Calu3 (cell line): ENCODE results near the gene B3GLCT. TPM values are rescaled to one million over a fixed set of nuclear protein-coding genes. Genes with fewer than 3 reads are reported as not detected.
A peak's percentile ranks its signal among the peaks of the same experiment; 100 is the strongest.

Experiments
- BruUV-seq: library from RNA; stranded (reverse); fragments of 400-500 nt; replicated peaks from 2 replicates; lab custom pipeline; 2021; lab: Mats Ljungman, UMichigan
- CTCF ChIA-PET: fragments of 300-600 bp; sonication (Branson Sonifier 250); formaldehyde crosslinking; loops from one replicate; lab custom pipeline; 2022; ENCODE audit warnings: antibody characterized with exemption; lab: Charles Lee
- DNase-seq: peaks from one replicate; pipeline ENCODE4 v3.0.0; 2022
- H3K27ac Mint-ChIP-seq: one replicate; pipeline ENCODE4 v1.8.0; 2022; ENCODE audit warnings: mixed read lengths; ENCODE audit not compliant: unreplicated experiment
- H3K27me3 Mint-ChIP-seq: one replicate; pipeline ENCODE4 v1.8.0; 2022; ENCODE audit warnings: mixed read lengths; ENCODE audit not compliant: unreplicated experiment
- H3K36me3 Mint-ChIP-seq: one replicate; pipeline ENCODE4 v1.8.0; 2022; ENCODE audit warnings: mild to moderate bottlenecking, moderate library complexity, mixed read lengths; ENCODE audit not compliant: insufficient read depth, unreplicated experiment
- H3K4me1 Mint-ChIP-seq: one replicate; pipeline ENCODE4 v1.8.0; 2022; ENCODE audit warnings: mild to moderate bottlenecking, low read depth, mixed read lengths; ENCODE audit not compliant: unreplicated experiment
- H3K4me3 Mint-ChIP-seq: one replicate; pipeline ENCODE4 v1.8.0; 2022; ENCODE audit warnings: mild to moderate bottlenecking, low read depth, moderate library complexity, mixed read lengths; ENCODE audit not compliant: unreplicated experiment
- H3K9me3 Mint-ChIP-seq: one replicate; pipeline ENCODE4 v1.8.0; 2022; ENCODE audit warnings: low read depth, mixed read lengths; ENCODE audit not compliant: unreplicated experiment
- CTCF ChIP-seq: fragments of 200-600 bp; IDR thresholded peaks from one replicate; pipeline ENCODE4 v1.8.0; 2022; ENCODE audit warnings: antibody characterized with exemption; ENCODE audit not compliant: unreplicated experiment
- intact Hi-C: fragments of 100-400 bp; cut with micrococcal nuclease; formaldehyde crosslinking; loops from one replicate; pipeline ENCODE4 v1.10.0; 2022; ENCODE audit not compliant: unreplicated experiment
- total RNA-seq: library from RNA; stranded (reverse); gene quantifications from 2 replicates; pipeline ENCODE4 v1.2.3, GENCODE V29; 2022

B3GLCT gene
- total RNA-seq, 1 experiment from 2014 or later, result 5.1 TPM

DNA sequence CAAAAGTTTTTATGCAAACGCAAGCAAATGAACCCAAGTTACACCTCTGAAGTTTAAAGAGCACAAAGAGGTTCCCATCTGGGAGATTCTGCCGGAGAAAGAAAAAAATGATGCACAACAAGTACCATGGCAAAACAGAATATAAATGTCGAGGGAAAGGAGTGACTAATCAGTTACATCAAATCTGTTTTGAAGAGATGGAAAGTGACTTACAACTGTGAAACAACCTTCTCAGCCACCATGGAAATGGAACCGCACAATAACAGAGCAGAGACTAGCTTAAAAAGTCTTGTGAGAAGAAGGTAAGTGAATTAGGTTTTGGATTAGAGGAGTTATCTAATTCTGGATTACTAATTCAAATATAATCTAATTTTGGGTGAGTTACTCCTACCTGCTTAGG, 40.5 kb upstream of the B3GLCT start:
- DNase-seq, result no peak
- Mint-ChIP-seq H3K27me3 (no peaks in the 10 kb centered on the region), H3K36me3 (peaks cover 57% of the 10 kb centered on the region), H3K27ac (peak overlapping the region; percentile 90), H3K4me1 (no peaks in the 10 kb centered on the region), H3K4me3 (peak overlapping the region; percentile 93), H3K9me3 (no peaks in the 10 kb centered on the region)
- BruUV-seq, result no TSS peak
- intact Hi-C loops, result no loop called here
- TF ChIP-seq CTCF, result no peak
- CTCF ChIA-PET, result no interaction called here

GRCh38 chr13:31160857-31161556, 38.8 kb upstream of the B3GLCT start:
- Mint-ChIP-seq H3K4me3 (peak overlapping the region; percentile 93), H3K4me1 (no peaks in the 10 kb centered on the region), H3K27ac (peak overlapping the region; percentile 90), H3K36me3 (peaks cover 49% of the 10 kb centered on the region), H3K9me3 (no peaks in the 10 kb centered on the region), H3K27me3 (no peaks in the 10 kb centered on the region)
- no TSS peak for BruUV-seq
- no peak for TF ChIP-seq CTCF
- intact Hi-C loops, result no loop called here
- CTCF ChIA-PET, result interaction anchor here (1.1 kb wide), 1 partner anchor 39 kb away, joined by 4 read pairs; the partner anchor contains the start of gene B3GLCT
- DNase-seq, result peak; percentile 20

- H3K4me3 Mint-ChIP-seq, result peak within 1 kb of the TSS; percentile 93
- CTCF ChIA-PET, result interaction anchor here (1.1 kb wide), 1 partner anchor 38 kb away, joined by 4 read pairs; the partner anchor contains the start of gene B3GLCT
- H3K27me3 Mint-ChIP-seq, result no peaks in the 10 kb centered on the region
- no peak for TF ChIP-seq CTCF
- peak; percentile 96 for DNase-seq
- H3K9me3 Mint-ChIP-seq, result no peaks in the 10 kb centered on the region
- H3K27ac Mint-ChIP-seq, result peak within 1 kb of the TSS; percentile 90
- intact Hi-C loops, result no loop called here
- H3K4me1 Mint-ChIP-seq, result no peaks in the 10 kb centered on the region
- peaks cover 49% of the 10 kb centered on the region for H3K36me3 Mint-ChIP-seq
- no TSS peak for BruUV-seq
Observed at GRCh38 chr13:31161557-31162150, 38.1 kb upstream of the B3GLCT start, which contains the start of gene HSPH1. HSPH1 (minus strand) TSS chr13:31161904; CDS start chr13:31161582, 322 bp downstream.

DNA sequence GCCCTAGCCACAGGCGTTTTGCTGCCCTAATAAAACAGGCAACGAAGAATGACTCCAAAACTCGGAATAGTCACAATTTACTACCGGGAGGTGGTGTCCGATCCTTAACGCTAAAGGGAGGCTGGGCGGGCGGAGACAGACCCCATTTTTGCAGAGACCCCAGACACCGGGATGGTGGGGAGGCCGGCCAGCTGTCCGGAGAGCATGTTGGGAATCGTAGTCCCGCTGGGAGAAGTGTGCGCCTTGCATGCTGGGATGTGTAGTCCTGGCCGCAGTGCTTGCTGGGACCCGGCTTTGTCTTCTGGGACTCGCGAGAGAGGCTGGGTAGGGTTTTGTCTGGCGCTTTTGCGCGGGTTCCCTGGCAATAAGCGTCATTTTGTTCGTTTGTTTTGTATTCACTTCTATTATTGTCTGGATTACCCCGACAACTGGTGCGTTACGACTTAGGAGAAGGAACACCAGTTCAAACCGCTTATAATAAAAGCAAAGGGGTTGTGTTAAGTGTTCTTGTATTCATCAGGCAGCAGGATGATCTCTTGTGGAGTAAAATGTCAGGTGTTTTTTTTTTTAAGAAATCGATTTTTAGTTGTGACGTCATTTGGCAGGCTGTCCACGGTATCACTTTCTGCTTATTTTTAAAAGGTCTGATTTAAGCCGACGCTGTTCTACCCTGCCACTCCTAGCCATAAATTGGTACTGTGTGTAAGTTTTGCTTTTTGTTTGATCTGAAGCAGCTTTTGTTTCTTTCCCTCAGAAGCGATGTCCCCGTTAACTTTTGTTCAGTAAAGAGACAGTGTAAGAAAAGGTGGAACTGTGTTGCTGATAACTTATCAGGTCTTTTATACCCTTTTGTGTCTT, 37.4 kb upstream of the B3GLCT start:
- intact Hi-C loops, result no loop called here
- peak; percentile 90 for DNase-seq
- Mint-ChIP-seq H3K4me1 (no peaks in the 10 kb centered on the region), H3K27ac (peak overlapping the region; percentile 90), H3K9me3 (no peaks in the 10 kb centered on the region), H3K4me3 (peak overlapping the region; percentile 93), H3K27me3 (no peaks in the 10 kb centered on the region), H3K36me3 (peaks cover 49% of the 10 kb centered on the region)
- BruUV-seq, result TSS peak; percentile 89
- CTCF ChIA-PET, result no interaction called here
- no peak for TF ChIP-seq CTCF
